ENCODE results near the gene AGAP1. TPM values are rescaled to one million over a fixed set of nuclear protein-coding genes. Genes with fewer than 3 reads are reported as not detected.

The AGAP1 gene
- total RNA-seq, 4 donors from 2014 or later, result 7.2 to 19.6 (median 15.2) TPM

- Histone ChIP-seq H3K27me3 (no peaks in the 10 kb centered on the region), H3K4me3 (no peak overlapping the region), H3K27ac (no peak overlapping the region), H3K4me1 (no peaks in the 10 kb centered on the region), H3K36me3 (no peaks in the 10 kb centered on the region), H3K9me3 (no peaks in the 10 kb centered on the region)
- WGBS, 2 donors, result 90 to 94% methylated on average over 5 of the region's 5 CpGs
- TF ChIP-seq POLR2A (IDR thresholded peaks at IDR 0.05) (no peak), CTCF (IDR thresholded peaks at IDR 0.05) (no peak)
- intact Hi-C loops (cut with DNase I), result no loop called here
- DNase-seq, result no peak
Measured at GRCh38 chr2:235485362-235485761, 8.5 kb upstream of the AGAP1 start.

DNA sequence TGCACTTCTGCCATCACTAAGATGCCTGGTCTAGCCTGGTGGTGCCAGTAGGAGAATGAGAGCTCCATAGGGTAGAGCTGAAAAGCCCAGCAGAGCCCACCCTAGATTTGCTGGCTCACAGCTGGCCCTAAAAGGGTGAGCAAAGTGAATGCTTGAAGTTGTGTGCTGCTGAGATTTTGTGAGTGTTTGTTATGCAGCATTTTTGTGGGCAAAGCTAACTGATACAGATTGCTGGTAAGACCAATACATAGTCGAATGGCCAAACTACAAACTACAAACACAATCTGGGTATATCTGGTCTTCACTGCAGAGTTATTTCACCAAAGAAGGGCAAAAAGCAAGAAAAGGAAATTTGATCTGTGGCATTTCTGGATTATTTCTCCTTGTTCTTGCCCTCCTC lies 7.1 kb upstream of the AGAP1 start:
- Histone ChIP-seq H3K4me1 (no peaks in the 10 kb centered on the region), H3K27me3 (no peaks in the 10 kb centered on the region), H3K27ac (no peak overlapping the region), H3K9me3 (no peaks in the 10 kb centered on the region), H3K36me3 (no peaks in the 10 kb centered on the region), H3K4me3 (no peak overlapping the region)
- no peak for TF ChIP-seq CTCF (IDR thresholded peaks at IDR 0.05)
- no peak for TF ChIP-seq POLR2A (IDR thresholded peaks at IDR 0.05)
- intact Hi-C loops (cut with DNase I), result no loop called here
- no peak for DNase-seq
- WGBS, 2 donors, result 84 to 94% methylated on average over 1 of the region's 1 CpG

DNA sequence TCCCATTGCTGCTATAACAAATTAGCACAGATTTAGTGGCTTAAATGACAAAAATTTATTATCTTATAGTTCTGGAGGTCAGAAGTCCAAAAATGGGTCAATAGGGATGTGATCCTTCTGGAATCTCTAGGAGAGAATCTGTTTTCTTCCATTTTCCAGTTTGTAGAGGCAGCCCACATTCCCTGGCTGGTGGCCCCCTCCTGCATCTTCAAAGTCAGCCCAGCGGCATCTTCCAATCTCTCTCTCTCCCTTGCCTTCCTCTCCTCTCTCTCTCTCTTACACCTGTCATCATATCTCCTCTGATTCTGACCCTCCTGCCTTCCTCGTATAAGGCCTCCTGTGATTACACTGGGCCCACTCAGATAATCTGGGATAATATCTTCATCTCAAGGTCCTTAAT lies 3.9 kb upstream of the AGAP1 start:
- Histone ChIP-seq H3K4me1 (peaks cover 0 to 12% (median 3%) of the 10 kb centered on the region in 3 donors), H3K4me3 (no peak overlapping the region), H3K27me3 (peaks cover 0 to 3% (median 0%) of the 10 kb centered on the region in 4 donors), H3K27ac (no peak overlapping the region), H3K36me3 (no peaks in the 10 kb centered on the region), H3K9me3 (no peaks in the 10 kb centered on the region)
- intact Hi-C loops (cut with DNase I), result no loop called here
- DNase-seq, result no peak
- TF ChIP-seq POLR2A (IDR thresholded peaks at IDR 0.05) (no peak), CTCF (IDR thresholded peaks at IDR 0.05) (no peak)
- 79 to 84% methylated on average over 2 of the region's 2 CpGs for WGBS, 2 donors

DNA sequence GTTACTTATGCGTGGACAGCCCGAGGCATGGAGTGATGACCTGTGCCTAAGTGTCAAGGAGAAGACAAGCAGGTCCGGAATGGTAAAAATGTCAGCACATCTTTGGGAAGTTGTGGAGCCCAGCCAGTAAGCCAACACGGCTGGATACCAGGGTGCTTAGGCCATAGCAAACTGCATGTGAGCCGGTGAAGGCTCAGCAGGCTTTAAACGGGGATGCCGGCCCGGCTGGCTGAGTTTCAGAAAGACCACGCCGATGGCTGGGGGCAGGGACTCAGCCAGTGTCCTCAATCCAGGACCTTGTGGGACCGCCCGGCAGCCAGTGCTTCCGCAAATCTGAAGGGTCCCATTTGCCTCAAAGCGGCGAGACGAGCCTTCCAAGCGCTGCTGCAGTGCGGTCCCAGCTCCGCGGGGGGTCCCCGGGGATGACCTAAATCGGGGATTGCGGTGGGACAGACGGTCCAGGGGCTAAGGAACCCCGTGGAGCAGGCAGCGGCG lies 946 bp upstream of the AGAP1 start:
- no peak for TF ChIP-seq CTCF (IDR thresholded peaks at IDR 0.05)
- TF ChIP-seq POLR2A (IDR thresholded peaks at IDR 0.05), result no peak
- Histone ChIP-seq H3K4me3 (peak overlapping the region; percentile 57 to 84 (median 74)), H3K9me3 (no peaks in the 10 kb centered on the region), H3K4me1 (peaks cover 8 to 36% (median 16%) of the 10 kb centered on the region in 3 donors), H3K36me3 (no peaks in the 10 kb centered on the region), H3K27ac (peak overlapping the region; percentile 54 to 93 (median 87)), H3K27me3 (peaks cover 0 to 5% (median 0%) of the 10 kb centered on the region in 4 donors)
- intact Hi-C loops (cut with DNase I), result no loop called here
- DNase-seq, result no peak
- 42 to 53% methylated on average over 12 to 13 of the region's 27 CpGs for WGBS, 2 donors

DNA sequence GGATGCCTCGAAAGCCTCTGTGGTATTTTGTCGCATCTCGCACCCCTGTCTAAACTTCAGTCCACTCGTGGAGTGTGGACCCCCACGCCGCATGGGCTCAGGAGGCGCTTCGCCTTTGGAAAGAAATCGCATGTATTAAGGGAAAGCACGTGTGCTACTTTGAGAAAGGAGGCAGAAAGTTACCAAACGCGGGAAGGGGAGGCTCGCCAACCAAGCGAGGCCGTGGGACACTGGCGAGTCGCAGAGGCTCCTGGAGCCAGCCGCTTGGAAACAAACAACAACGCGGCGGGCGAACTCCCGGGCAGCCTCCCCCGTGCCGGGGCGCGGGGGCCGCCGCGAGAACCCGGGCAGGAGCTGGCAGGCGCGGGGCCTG lies 455 bp upstream of the AGAP1 start:
- no peak for DNase-seq
- peaks cover 8 to 36% (median 16%) of the 10 kb centered on the region in 3 donors for H3K4me1 ChIP-seq
- TF ChIP-seq CTCF (IDR thresholded peaks at IDR 0.05), result peak in 1 of 6 experiments; percentile 11
- TF ChIP-seq POLR2A (IDR thresholded peaks at IDR 0.05), result no peak
- H3K27ac ChIP-seq, result peak overlapping the region; percentile 54 to 93 (median 87)
- no peaks in the 10 kb centered on the region for H3K9me3 ChIP-seq
- H3K36me3 ChIP-seq, result no peaks in the 10 kb centered on the region
- H3K27me3 ChIP-seq, result peaks cover 0 to 5% (median 0%) of the 10 kb centered on the region in 4 donors
- intact Hi-C loops (cut with DNase I), result no loop called here
- H3K4me3 ChIP-seq, result peak overlapping the region; percentile 57 to 84 (median 74)
- WGBS, 2 donors, result 30 to 43% methylated on average over 3 of the region's 33 CpGs
